GM18907 (cell line): Measurements from ENCODE around the gene YOD1.
A peak's percentile ranks its signal among the peaks of the same experiment; 100 is the strongest.

Experiments used
- ATAC-seq: cut with Tn5 transposase; IDR thresholded peaks from one replicate; pipeline ENCODE4 v1.9.1; 2021; ENCODE audit warnings: mild to moderate bottlenecking, moderate library complexity; ENCODE audit not compliant: unreplicated experiment

YOD1 gene

GRCh38 chr1:207073906-207074820, 23.2 kb upstream of the YOD1 start:
- ATAC-seq, result no peak

- ATAC-seq, result no peak
Observed at GRCh38 chr1:207072233-207072632, 21.2 kb upstream of the YOD1 start.

- no peak for ATAC-seq
Observed at GRCh38 chr1:207071426-207071825, 20.4 kb upstream of the YOD1 start.

- ATAC-seq, result no peak
Observed at GRCh38 chr1:207070811-207071210, 19.8 kb upstream of the YOD1 start.

- ATAC-seq, result peak; percentile 55
Observed at GRCh38 chr1:207069858-207070506, 19.0 kb upstream of the YOD1 start.

- ATAC-seq, result no peak
Observed at GRCh38 chr1:207069061-207069460, 18.1 kb upstream of the YOD1 start.

GRCh38 chr1:207067665-207068064, 16.7 kb upstream of the YOD1 start:
- no peak for ATAC-seq

- ATAC-seq, result no peak
Observed at GRCh38 chr1:207067185-207067584, 16.2 kb upstream of the YOD1 start.

GRCh38 chr1:207064561-207064960, 13.6 kb upstream of the YOD1 start:
- no peak for ATAC-seq

GRCh38 chr1:207063014-207063413, 12.0 kb upstream of the YOD1 start:
- no peak for ATAC-seq

GRCh38 chr1:207062058-207062457, 11.1 kb upstream of the YOD1 start:
- no peak for ATAC-seq

GRCh38 chr1:207060596-207060995, 9.6 kb upstream of the YOD1 start:
- no peak for ATAC-seq

GRCh38 chr1:207059881-207060280, 8.9 kb upstream of the YOD1 start:
- ATAC-seq, result no peak

GRCh38 chr1:207058878-207059867, 8.2 kb upstream of the YOD1 start:
- ATAC-seq, result no peak

- no peak for ATAC-seq
Observed at GRCh38 chr1:207058252-207058651, 7.2 kb upstream of the YOD1 start.

- ATAC-seq, result no peak
Observed at GRCh38 chr1:207056673-207057072, 5.7 kb upstream of the YOD1 start.

GRCh38 chr1:207055386-207056001, 4.5 kb upstream of the YOD1 start:
- no peak for ATAC-seq

GRCh38 chr1:207054491-207054890, 3.5 kb upstream of the YOD1 start:
- ATAC-seq, result no peak

GRCh38 chr1:207052911-207053769, 2.1 kb upstream of the YOD1 start, which contains the start of gene PFKFB2:
TSS of gene PFKFB2 (plus strand) at chr1:207053275. CDS start at chr1:207054718, 1,443 bp downstream.
- ATAC-seq, result peak; percentile 82
